HG02884 (cell line): ENCODE measurements around the gene ZDHHC20.

Experiments
- ATAC-seq: cut with Tn5 transposase; IDR thresholded peaks from one replicate; pipeline ENCODE4 v1.9.1; 2021; ENCODE audit warnings: mild to moderate bottlenecking, moderate library complexity; ENCODE audit not compliant: unreplicated experiment

ZDHHC20 gene

GRCh38 chr13:21458813-21459701 is at the start of gene ZDHHC20:
ZDHHC20 (minus strand) TSS chr13:21459303; CDS start chr13:21459171, 132 bp downstream.
- ATAC-seq = peak; percentile 86

- no peak for ATAC-seq
Observed at GRCh38 chr13:21504379-21504778, 45.3 kb upstream of the ZDHHC20 start.

GRCh38 chr13:21501686-21502085 is 42.6 kb upstream of the ZDHHC20 start:
- no peak for ATAC-seq

GRCh38 chr13:21486322-21486721 is 27.2 kb upstream of the ZDHHC20 start:
- ATAC-seq = no peak

- no peak for ATAC-seq
Observed at GRCh38 chr13:21483748-21484147, 24.6 kb upstream of the ZDHHC20 start.

GRCh38 chr13:21481359-21481758 is 22.3 kb upstream of the ZDHHC20 start:
- no peak for ATAC-seq

- no peak for ATAC-seq
Observed at GRCh38 chr13:21478881-21479808, 20.0 kb upstream of the ZDHHC20 start.

GRCh38 chr13:21476893-21477472 is 17.9 kb upstream of the ZDHHC20 start:
- peak; percentile 81 for ATAC-seq

GRCh38 chr13:21475115-21475514 is 16.0 kb upstream of the ZDHHC20 start:
- no peak for ATAC-seq

- no peak for ATAC-seq
Observed at GRCh38 chr13:21470785-21471184, 11.7 kb upstream of the ZDHHC20 start.

GRCh38 chr13:21466527-21466926 is 7.4 kb upstream of the ZDHHC20 start:
- no peak for ATAC-seq

GRCh38 chr13:21465710-21466160 is 6.6 kb upstream of the ZDHHC20 start:
- no peak for ATAC-seq

GRCh38 chr13:21463424-21463823 is 4.3 kb upstream of the ZDHHC20 start:
- no peak for ATAC-seq

- ATAC-seq = no peak
Observed at GRCh38 chr13:21461131-21461530, 2.0 kb upstream of the ZDHHC20 start.

- ATAC-seq = peak; percentile 34
Observed at GRCh38 chr13:21458451-21458812, 671 bp downstream of the ZDHHC20 start.

GRCh38 chr13:21453387-21454081 is 5.6 kb downstream of the ZDHHC20 start:
- ATAC-seq = no peak

- no peak for ATAC-seq
Observed at GRCh38 chr13:21450936-21451335, 8.2 kb downstream of the ZDHHC20 start.

GRCh38 chr13:21446656-21447055 is 12.4 kb downstream of the ZDHHC20 start:
- no peak for ATAC-seq

GRCh38 chr13:21445759-21446158 is 13.3 kb downstream of the ZDHHC20 start:
- no peak for ATAC-seq

- no peak for ATAC-seq
Observed at GRCh38 chr13:21443171-21443570, 15.9 kb downstream of the ZDHHC20 start.

GRCh38 chr13:21436582-21436981 is 22.5 kb downstream of the ZDHHC20 start:
- peak; percentile 28 for ATAC-seq
